NCI-H187 treated with DMSO at 0.1 percent for 48 hours (cell line): ENCODE data around the gene STAM2.
"Not testable (repeated sequence)": the region's sequence is repeated elsewhere in the genome, so short reads cannot be mapped to it uniquely, and the experiment has no call there.

ENCODE experiments used
- DNase-seq: peaks from one replicate; lab custom pipeline; 2025; lab: John Stamatoyannopoulos, UW

STAM2 gene

GRCh38 chr2:152175368-152176112 lies at the start of gene STAM2:
TSS of gene STAM2 (minus strand) at chr2:152175763. CDS start at chr2:152175642, 121 bp downstream.
- DNase-seq: peak; percentile 9

- DNase-seq: no peak
These were observed 48.4 kb upstream of the STAM2 start for GRCh38 chr2:152223977-152224376.

GRCh38 chr2:152222975-152223637 lies 47.5 kb upstream of the STAM2 start:
- DNase-seq: no peak

GRCh38 chr2:152221839-152222238 lies 46.3 kb upstream of the STAM2 start:
- DNase-seq: no peak

- DNase-seq: no peak
These were observed 43.7 kb upstream of the STAM2 start for GRCh38 chr2:152219077-152219828.

- DNase-seq: no peak
These were observed 25.9 kb upstream of the STAM2 start for GRCh38 chr2:152201466-152201830.

- DNase-seq: no peak
These were observed 25.3 kb upstream of the STAM2 start for GRCh38 chr2:152200565-152201465.

GRCh38 chr2:152200101-152200500 lies 24.5 kb upstream of the STAM2 start:
- DNase-seq: no peak

GRCh38 chr2:152198499-152198898 lies 22.9 kb upstream of the STAM2 start:
- DNase-seq: no peak

- DNase-seq: not testable (repeated sequence)
These were observed 22.1 kb upstream of the STAM2 start for GRCh38 chr2:152197508-152198284.

GRCh38 chr2:152189622-152190495 lies 14.3 kb upstream of the STAM2 start:
- DNase-seq: no peak

GRCh38 chr2:152186808-152187207 lies 11.2 kb upstream of the STAM2 start:
- DNase-seq: not testable (repeated sequence)

- DNase-seq: no peak
These were observed 10.7 kb upstream of the STAM2 start for GRCh38 chr2:152186262-152186661.

GRCh38 chr2:152183401-152184073 lies 8.0 kb upstream of the STAM2 start:
- no peak for DNase-seq

- DNase-seq: not testable (repeated sequence)
These were observed 2.1 kb upstream of the STAM2 start for GRCh38 chr2:152177667-152178066.

- no peak for DNase-seq
These were observed 651 bp upstream of the STAM2 start for GRCh38 chr2:152176113-152176714.

- DNase-seq: no peak
These were observed 573 bp downstream of the STAM2 start for GRCh38 chr2:152175012-152175367.

- no peak for DNase-seq
These were observed 989 bp downstream of the STAM2 start for GRCh38 chr2:152174574-152174973.

- DNase-seq: no peak
These were observed 1.7 kb downstream of the STAM2 start for GRCh38 chr2:152173831-152174230.
